GM06990 (cell line): ENCODE results near the gene MON2.

Experiments
- DNase-seq: peaks from one replicate; pipeline ENCODE4 v3.0.0-alpha.2; 2011; ENCODE audit not compliant: insufficient read length; ENCODE audit errors: extremely low read depth
- H3K27me3 ChIP-seq: replicated peaks from 2 replicates; pipeline ENCODE4 v1.6.0; 2011; ENCODE audit warnings: low read length; ENCODE audit not compliant: control insufficient read depth, insufficient read depth
- H3K36me3 ChIP-seq: 2 replicates; pipeline ENCODE4 v1.5.1; 2011; ENCODE audit warnings: low read length; ENCODE audit not compliant: control insufficient read depth, insufficient read depth
- H3K4me3 ChIP-seq: replicated peaks from 2 replicates; pipeline ENCODE4 v1.5.1; 2011; ENCODE audit warnings: low read depth, mild to moderate bottlenecking, control low read depth, low read length
- TF ChIP-seq, protein P1 (sequence below): IDR thresholded peaks from 2 replicates; pipeline ENCODE4 v1.5.1; 2011; ENCODE audit warnings: low read length, control low read depth, mild to moderate bottlenecking, inconsistent platforms; ENCODE audit not compliant: insufficient read depth, poor library complexity, severe bottlenecking

The MON2 gene

DNA sequence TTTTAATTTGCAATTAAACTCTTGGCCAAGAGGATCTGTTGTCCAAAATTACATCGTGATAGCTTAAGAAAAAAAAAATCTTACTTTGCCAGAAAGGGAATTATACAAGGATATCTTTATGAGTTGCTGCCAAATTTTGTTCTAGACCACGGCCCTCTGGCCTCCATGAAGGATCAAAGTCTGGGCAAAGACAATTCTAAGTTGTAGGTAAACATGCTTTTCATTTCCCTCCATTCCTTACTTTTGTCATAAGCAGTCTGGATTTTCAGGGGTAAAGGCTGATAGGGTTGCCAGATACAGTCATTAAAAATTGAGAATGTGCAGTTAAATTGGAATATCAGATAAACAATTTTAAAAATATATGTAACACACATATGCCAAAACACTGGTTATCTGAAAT, 135.1 kb downstream of the MON2 start:
- TF ChIP-seq, protein P1, sequence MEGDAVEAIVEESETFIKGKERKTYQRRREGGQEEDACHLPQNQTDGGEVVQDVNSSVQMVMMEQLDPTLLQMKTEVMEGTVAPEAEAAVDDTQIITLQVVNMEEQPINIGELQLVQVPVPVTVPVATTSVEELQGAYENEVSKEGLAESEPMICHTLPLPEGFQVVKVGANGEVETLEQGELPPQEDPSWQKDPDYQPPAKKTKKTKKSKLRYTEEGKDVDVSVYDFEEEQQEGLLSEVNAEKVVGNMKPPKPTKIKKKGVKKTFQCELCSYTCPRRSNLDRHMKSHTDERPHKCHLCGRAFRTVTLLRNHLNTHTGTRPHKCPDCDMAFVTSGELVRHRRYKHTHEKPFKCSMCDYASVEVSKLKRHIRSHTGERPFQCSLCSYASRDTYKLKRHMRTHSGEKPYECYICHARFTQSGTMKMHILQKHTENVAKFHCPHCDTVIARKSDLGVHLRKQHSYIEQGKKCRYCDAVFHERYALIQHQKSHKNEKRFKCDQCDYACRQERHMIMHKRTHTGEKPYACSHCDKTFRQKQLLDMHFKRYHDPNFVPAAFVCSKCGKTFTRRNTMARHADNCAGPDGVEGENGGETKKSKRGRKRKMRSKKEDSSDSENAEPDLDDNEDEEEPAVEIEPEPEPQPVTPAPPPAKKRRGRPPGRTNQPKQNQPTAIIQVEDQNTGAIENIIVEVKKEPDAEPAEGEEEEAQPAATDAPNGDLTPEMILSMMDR: no peak
- peaks cover 3% of the 10 kb centered on the region; the same call in 1 of the 2 replicates for H3K36me3 ChIP-seq
- no peaks in the 10 kb centered on the region for H3K27me3 ChIP-seq
- peak overlapping the region; percentile 85 for H3K4me3 ChIP-seq
- no peak for DNase-seq

- peak; percentile 98 for DNase-seq
- TF ChIP-seq, protein P1: no peak
- Histone ChIP-seq H3K27me3 (no peaks in the 10 kb centered on the region), H3K36me3 (peaks cover 3% of the 10 kb centered on the region; the same call in 1 of the 2 replicates), H3K4me3 (peak overlapping the region; percentile 85)
Observed at GRCh38 chr12:62602255-62603060, 135.8 kb downstream of the MON2 start.

DNA sequence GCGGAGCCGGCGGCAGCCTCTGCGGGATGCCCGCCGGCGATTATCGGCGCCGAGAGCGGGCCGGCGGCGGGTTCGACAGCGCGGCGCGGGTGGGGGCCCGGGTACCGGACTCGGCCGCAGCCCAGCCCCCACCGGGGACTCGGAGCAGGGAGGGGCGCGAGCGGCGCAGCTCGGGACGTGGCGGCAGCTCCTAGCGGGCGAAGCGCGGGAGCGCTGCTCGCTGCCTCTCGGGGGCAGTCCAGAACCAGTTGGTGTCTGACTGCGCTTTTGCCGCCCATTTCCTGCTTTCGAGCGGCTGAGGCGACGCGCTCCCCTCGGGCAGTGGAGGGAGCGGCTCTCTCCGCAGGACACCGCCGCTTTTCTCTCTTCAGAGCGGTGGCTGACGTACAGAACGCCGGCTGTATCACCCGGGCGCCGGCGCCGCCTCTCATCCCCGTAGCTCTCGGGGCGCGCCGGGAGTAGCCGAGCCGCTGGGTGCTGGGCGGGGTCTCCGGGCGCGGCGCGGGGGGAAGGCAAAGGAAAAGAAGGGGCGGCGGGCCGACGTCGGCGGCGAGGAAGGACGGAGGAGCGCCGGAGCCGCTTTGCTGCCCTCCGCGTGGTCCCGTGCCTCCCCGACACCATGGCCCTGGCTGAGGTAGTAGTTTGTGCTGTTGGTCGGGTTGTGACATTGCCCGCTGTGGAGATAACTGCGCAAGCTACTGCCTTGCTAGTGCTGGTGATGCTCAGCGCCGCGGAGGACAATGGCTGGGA, 136.6 kb downstream of the MON2 start:
- Histone ChIP-seq H3K4me3 (peak overlapping the region; percentile 85), H3K36me3 (peaks cover 3% of the 10 kb centered on the region; the same call in 1 of the 2 replicates), H3K27me3 (no peaks in the 10 kb centered on the region)
- DNase-seq: peak; percentile 93
- TF ChIP-seq, protein P1: peak; percentile 51

- Histone ChIP-seq H3K4me3 (peak overlapping the region; percentile 85), H3K27me3 (no peaks in the 10 kb centered on the region), H3K36me3 (peaks cover 3% of the 10 kb centered on the region; the same call in 1 of the 2 replicates)
- TF ChIP-seq, protein P1: no peak
- DNase-seq: no peak
Observed at GRCh38 chr12:62603811-62604098, 137.1 kb downstream of the MON2 start.

DNA sequence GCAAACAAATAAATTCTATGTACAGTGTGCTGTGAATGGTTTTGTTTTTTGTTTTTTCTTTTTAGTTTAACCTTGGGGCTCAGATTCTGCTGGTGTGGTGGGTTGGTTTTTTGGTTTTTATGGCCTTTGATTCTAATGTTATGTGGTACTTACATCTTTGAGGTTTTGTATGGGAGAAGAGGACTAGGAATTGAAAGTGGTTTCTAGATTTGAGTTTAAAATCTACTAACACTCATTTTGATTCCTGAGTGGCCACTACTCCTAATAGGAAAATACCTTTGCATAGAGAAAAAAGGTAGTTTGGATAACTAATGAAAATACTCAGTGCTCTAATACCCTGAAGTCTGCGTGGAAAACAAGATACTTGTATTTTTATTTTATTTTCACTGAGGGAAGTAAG, 137.7 kb downstream of the MON2 start:
- peaks cover 3% of the 10 kb centered on the region; the same call in 1 of the 2 replicates for H3K36me3 ChIP-seq
- H3K27me3 ChIP-seq: no peaks in the 10 kb centered on the region
- peak overlapping the region; percentile 85 for H3K4me3 ChIP-seq
- TF ChIP-seq, protein P1: no peak
- DNase-seq: peak; percentile 19
